NCI-H1092 (cell line): ENCODE measurements around the gene CTNNA2.

Source experiments
- DNase-seq: peaks from one replicate; lab custom pipeline; 2025; lab: John Stamatoyannopoulos, UW

Gene CTNNA2

DNA sequence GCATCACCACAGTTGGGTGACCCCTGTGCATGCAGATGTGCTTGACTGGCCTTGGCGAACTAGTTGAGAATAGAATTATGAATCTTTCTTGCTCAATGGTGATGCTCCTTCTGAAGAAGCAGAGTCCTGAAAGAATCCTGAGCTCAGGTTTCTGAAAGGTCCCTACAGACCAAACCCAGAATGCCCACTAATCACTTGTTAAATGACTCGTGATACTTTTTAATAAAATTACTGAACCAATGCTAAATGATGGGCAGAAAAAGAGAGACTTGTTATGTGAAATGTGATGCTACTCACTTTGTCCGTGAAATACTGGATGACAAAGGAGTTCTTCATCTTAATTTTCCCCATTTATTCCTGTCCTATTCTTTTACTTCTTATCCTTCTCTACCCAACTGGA lies 1055.2 kb downstream of the CTNNA2 start:
- DNase-seq, result no peak

DNA sequence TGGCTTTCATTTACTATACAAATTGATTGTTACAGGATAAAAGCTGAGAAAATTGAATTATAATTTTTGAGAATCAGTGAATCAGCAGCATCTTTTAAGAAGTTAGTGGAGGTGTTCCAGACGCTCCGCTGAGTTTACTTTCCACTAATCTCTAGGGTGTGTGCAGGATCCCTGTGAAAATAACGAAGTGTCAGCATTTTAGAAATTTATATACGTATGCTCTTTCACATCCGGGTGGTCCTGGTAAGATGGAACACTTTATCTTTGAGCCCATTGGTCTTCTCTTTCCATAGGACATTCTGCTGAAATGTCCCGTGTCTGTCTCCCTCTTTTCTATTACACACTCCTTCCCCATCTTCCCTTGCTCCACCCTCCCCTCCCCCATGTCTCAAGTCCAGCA lies 1060.3 kb downstream of the CTNNA2 start:
- no peak for DNase-seq

DNA sequence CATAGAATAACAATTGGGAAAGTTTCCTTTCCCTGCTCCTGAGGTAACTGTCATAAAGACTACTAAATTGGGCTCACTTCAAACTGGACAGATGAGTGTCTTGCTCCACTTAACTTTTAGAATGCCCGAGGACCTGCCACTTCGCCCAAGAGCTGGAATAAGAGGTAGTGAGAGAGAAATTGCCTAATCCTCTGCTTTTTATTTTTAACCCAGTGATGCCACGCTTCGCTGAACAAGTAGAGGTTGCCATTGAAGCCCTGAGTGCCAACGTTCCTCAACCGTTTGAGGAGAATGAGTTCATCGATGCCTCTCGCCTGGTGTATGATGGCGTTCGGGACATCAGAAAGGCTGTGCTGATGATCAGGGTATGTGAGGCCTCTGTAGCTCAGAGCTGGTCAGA lies 1061.1 kb downstream of the CTNNA2 start:
- no peak for DNase-seq

GRCh38 chr2:80579756-80580155 lies 1066.9 kb downstream of the CTNNA2 start:
- DNase-seq, result no peak

DNA sequence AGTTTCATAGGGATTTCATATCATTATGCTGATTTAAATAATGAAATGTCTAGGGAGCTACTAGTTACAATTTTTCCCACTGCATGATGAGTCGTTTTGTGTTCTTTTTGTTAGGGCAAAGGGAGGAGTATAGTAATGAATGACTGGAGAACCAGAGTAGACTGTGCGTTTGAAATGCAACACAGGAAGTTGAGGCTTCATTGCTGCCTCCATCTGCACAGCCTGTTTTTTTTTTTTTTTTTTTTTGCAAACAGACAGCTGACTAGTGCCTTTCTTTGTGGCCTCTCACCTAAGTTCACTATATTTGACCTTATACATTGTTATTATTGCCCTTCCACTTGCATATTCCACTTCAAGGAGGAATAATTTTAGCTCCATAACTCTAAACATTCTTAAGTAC lies 1078.4 kb downstream of the CTNNA2 start:
- DNase-seq, result no peak

DNA sequence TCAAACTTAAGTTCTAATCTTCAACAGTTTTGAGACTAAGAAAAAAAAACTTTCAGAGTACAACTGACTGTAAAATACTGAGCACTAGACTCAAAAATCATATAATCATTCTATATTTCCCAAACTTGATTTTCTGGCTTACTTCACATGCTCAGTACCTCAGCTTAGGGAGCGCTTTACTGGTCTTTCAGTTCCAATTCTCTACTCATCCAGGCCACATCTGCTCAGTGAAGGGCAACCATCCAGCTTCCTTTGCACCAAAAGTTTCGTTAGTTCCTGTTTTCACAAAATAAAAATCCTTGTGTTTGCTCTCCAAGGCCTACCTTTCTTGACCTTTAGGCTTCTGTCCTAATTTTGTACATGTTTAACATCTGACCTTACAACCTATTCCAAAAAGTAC lies 1079.3 kb downstream of the CTNNA2 start:
- DNase-seq, result no peak

GRCh38 chr2:80610108-80610507 lies 1097.3 kb downstream of the CTNNA2 start:
- DNase-seq, result no peak

DNA sequence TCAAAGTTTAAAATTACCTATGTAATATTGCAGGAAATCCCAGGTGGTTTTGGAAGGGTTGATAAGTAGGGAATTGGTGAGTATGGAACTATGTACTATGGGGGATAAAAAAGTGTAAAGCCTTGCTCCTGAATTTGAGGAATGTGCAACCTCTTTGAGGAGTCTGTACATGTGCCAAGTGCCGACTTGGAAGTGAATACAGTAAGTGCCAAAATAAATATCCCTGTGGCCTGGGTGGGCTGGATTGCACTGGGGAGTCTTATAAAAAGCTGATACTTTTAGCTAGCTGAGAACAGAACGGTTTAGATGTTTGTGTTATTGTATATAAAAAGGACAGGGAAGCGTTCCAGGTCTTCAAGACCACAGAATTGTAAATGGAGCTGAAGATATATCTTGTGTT lies 1108.8 kb downstream of the CTNNA2 start:
- no peak for DNase-seq

- no peak for DNase-seq
These were observed 1111.2 kb downstream of the CTNNA2 start for GRCh38 chr2:80624062-80624461.

- DNase-seq, result no peak
These were observed 1121.7 kb downstream of the CTNNA2 start for GRCh38 chr2:80634590-80634989.

DNA sequence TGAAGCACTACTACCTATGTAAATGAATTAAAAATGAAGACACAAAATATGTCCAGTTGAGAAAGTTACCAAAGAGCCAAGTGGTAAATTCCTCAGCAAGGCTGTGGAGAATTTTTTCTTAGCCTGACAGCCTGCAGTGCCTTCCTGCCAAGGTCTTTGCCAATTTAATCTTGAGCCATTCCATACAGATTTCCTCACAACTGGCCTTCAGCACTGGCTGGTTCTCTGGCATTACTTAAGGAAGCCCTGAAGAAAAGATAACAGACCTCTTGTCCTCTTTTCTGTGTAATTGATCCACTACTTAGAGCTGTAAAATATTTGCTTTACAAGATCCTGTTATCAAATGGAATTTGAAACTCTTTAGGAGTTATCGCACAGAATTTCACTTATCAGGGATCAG lies 1125.9 kb downstream of the CTNNA2 start:
- no peak for DNase-seq

DNA sequence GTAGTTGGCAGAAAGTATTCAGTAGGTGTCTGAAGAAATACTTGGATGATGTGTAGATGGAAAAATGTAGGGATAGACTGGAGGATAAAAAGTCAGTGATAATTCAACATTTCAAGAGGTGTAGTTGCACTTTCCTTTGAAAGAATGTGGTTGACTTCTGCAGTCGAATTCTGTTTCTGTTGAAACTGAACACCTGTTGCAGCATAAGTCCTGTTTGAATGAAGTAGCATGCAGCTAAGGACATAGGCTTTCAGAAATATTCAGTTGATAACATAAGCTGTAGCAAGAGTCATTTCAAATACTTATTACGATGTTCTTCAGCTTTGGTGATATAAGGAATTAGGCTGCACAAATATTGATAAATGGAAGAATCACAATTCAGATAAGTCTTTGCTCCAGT lies 1129.6 kb downstream of the CTNNA2 start:
- no peak for DNase-seq

- no peak for DNase-seq
These were observed 1130.7 kb downstream of the CTNNA2 start for GRCh38 chr2:80643598-80643997.

DNA sequence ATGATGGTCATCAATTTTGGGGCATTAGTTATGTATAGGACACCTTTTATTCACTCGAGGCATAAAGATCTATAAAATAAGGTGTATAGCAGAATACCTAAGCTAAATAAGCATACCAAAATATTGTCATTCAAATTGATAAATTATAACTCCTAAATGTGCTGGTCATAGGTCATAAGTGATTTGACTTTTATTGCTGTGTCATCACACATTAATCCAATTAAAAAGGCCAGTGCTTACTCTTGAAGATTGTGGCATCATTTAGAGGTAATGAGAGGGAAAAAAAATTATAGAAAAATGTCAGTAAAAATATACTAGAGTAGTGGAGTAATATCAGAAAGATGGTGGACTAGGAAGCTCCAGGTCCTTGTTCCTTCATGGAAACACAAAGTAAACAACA lies 1138.6 kb downstream of the CTNNA2 start:
- no peak for DNase-seq

GRCh38 chr2:80655265-80655664 lies 1142.4 kb downstream of the CTNNA2 start:
- no peak for DNase-seq

DNA sequence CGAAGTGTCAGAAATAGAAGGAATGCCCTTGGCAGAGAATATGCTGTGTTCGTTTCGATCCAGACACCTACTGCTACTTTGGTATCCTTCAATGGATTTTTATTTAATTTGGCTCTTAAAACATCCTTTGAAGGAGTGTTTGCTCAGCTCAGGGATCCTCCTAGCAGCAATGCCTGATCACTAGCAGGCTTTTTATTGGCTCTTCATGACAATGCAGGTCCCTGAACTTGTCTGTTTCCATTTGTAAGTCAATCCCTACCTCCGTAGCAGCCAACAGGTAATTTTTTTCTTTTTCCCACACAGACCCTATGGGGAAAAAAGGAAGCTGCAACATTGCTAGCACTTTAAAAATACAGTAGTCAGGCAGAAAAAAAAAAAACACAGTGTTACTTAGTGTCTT lies 1157.9 kb downstream of the CTNNA2 start:
- DNase-seq, result no peak

DNA sequence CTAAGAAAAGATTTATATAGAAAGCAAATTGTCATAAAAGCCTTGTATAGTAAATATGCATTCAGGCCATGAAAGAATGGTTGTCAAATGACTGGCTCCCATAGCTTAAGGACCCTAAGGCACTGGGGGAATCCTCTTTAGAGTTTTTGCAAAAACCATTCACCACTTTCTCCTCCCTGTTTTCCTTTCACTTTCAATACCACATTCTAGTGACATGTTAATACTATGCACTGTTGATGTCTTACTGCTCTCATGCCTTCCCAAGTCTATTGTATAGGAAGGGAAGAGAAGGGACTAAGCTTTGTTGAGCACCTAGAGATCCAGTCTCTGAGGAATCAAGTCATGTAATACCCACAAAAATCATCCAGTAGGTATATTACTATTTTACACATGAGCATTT lies 1174.7 kb downstream of the CTNNA2 start:
- DNase-seq, result no peak

DNA sequence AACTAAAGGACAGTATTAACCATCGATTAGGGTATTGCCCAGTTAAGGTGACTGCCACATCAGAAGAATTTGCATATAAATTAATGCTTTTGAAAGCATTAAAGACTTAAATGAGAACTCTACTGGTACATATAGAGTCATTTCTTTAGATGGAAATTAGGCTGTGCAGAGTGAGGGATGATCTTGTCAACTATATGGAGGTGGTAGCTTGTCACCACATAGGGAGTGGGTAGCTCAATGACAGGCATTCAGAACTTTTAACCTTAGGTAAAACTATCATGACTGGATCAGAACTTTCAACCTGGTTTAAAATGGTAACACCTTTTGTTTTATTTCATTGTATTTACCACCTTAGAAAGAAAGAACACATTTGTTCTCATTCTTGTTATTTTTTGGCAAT lies 1176.3 kb downstream of the CTNNA2 start:
- no peak for DNase-seq
